ENCODE results near the gene METTL26.

The METTL26 gene
- total RNA-seq: 25.3 reads per million, percentile 52 among the genes with 10 or more reads in this experiment

DNA sequence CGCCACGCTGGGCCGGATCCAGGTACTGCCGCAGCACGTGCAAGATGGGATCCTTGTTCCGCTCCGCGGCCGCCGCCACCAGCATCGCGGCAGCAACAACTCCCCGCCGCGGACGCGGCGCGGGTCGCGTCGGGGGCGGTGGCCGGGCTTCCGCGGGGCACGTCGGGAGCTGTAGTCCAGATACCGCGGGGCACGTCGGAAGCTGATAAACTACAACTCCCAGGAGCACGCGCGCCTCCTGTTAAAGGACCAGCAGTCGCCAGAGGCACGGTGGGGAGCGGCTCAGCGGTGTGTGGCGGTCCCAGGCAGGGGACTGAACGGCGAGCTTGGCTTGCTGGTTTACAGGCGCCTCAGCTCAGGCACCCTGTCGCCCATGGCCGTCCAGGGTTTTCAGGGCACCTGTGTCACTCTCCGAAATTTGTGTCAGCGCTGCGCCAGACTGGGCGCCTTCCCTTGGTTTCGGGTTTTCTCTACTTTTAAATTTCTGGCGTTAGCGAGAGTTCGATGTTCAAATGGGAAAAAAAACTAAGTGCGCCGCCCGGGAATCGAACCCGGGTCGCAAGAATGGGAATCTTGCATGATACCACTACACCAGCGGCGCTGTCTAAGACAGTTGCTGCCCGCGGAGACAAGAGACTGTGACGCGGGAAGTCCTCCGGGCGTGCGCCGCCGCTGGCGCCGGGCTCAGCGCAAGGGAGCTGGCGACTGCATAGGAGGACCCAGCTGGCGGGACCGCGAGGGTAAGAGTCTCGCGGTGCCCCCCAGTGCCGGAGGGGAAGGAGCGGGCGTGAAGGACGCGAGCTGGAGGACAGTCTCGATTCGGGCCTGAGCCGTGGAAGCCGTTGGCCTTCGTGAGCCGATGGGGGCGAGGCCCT lies at the start of gene METTL26:
Gene METTL26 (minus strand): TSS at position 100 of the 875 bp plus-strand sequence. CDS start 15 bp downstream, at position 85.
- DNase-seq: peak; percentile 93

DNA sequence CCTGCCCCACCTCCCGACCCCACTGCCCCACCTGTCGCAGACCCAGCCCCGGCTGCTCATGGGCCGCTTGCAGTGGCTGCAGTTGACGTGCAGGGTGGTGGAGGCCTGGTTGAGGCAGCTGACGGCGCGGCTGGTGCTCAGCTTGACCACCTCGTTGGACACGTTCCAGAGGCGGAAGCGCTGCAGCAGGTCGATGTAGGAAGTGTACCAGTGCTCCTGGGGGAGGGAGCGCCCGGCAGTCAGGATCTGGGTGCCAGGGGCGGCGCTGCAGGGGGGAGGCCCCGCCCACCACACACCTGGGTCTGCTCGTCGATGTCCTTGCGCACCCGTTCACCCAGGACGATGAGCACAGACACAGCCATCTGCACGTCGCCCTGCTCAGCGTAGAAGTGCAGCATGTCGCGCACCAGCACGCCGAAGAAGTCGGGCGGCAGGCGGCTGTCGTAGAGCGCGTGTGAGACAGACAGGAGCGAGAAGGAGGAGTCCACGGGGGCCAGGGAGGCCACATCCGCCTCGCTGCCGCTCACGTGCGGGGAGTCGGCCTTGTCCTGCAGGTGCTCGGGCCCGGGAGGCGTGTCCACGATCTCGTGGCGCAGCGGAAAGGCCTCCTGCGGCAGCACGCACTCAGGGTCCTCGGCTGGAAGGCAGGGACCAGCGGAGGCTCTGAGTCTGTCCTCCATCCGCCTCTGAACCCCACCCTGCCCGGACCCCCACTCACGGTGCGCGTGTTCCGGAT lies 49.0 kb upstream of the METTL26 start:
- no peak for DNase-seq

DNA sequence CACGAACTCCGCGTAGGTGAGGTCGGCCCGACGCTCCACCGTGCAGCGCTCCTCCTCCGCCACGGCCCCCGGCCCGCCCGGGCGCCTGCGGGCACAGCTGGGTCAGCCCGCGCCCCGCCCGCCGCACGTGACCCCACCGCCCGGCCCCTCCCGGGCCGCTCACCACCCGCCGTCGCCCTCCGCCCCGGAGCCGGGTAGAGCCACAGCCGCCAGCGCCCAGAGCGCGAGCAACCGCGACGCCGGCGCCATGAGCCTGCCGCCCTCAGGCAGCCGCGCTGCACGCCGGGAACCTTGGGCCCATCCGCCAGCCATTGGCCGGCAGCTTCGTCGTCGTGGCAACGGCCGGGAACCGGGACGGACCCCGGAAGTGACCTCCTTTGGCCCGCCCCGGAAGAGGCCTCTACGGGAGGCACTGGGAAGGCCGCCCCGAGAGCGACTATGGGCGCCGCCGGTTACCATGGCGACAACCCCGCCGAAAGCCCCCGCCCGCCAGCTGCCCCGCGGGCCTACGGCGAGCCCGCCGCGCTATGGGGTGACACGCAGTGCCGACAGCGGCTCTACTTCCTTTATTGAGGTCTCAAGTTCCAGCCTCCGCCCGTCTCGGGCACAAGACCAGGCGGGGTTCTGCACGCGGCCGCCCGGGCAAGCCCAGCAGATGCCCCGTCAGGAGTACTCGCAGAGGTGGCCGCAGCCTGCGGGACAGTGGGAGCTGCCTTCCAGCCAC lies 48.1 kb upstream of the METTL26 start, which contains the start of gene JMJD8:
Gene JMJD8 (minus strand): TSS at position 264 of the 724 bp plus-strand sequence. CDS start 15 bp downstream, at position 249.
- peak; percentile 94 for DNase-seq

DNA sequence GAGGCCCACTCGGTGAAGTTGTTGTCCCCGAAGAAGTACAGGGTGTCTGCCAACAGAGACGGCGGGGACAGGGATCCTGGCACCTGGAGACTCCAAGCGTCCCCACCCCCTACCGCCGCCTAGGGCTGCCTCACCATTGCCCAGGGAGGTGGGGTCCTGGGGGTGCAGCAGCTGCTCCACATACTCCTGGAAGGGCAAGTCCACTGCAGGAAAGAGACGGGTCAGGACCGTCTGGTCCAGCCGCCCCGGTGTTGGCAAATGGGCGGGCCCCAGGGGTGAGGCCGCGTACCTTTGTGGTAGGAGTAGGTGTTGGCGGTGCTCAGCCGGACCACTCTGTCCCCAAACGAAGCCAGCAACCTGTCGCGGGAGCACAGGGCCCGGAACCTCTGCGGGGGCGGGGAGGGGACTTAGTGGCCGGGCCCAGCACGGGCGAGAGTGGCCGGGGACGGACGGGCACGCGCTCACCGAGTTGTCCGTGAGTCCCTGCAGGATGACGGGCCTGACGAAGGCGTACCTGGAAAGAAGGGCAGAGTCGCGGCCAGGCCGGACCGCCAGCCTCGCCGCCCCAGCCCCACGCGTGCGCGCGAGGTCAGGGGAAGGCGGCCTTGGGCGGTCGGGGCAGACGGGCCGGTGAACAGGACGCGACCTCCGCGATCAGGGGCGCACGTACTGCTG lies 47.4 kb upstream of the METTL26 start:
- DNase-seq: no peak

DNA sequence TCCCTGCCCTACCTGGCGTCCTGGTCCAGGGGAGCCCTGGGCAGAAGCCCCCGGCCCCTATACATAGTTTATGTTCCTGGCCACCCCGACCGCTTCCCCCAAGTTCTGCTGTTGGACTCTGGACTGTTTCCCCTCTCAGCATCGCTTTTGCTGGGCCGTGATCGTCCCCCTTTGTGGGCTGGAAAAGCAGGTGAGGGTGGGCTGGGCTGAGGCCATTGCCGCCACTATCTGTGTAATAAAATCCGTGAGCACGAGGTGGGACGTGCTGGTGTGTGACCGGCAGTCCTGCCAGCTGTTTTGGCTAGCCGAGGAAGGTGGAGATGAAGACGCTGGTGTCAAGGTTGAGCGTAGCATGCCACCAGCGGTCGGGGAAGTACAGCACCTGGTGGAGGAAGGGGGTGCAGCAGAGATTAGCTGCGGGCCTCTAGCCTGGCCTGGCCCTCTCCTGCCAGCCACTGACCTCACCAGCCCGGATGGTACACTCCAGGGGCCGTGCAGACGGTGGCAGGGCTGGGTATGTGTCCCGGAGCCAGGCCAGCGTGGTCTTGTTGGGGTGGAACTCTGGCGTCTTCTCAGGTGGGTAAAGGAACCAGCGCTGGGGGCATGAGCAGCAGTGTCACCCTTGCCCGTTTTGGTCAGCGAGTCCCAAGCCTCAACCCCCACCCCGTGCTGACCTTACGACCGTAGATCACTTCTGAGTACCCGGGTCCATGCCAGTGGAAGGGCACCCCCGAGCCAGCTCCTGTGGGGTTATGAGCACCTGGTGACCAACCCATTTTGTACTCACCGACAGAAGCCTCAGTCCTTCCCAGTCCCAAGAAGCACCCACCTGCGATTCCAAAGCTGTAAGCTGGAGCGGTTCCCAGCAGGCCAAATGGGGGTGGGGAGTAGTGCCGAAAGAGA lies 46.6 kb upstream of the METTL26 start:
- no peak for DNase-seq

DNA sequence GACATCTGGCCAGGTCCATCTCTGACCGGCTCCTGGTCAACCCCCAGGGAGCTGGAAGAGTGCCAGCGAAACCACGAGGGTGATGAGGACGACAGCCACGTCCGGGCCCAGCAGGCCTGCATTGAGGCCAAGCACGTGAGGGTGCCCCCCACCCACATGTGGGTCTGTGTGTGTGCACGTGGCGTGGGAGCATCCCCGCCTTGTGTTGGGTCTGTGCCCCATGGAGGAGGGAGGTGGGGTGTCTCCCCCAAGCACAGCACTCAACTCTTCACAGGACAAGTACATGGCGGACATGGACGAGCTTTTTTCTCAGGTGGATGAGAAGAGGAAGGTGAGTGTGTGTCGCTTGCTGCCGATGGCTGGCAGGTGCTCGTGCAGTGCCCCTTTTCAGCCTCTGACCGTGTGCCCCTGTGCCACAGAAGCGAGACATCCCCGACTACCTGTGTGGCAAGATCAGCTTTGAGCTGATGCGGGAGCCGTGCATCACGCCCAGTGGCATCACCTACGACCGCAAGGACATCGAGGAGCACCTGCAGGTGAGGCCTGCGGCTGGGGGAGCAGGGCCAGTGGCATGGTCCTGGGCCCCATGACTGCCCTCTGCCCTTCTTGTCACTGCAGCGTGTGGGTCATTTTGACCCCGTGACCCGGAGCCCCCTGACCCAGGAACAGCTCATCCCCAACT lies 45.8 kb upstream of the METTL26 start:
- DNase-seq: no peak

DNA sequence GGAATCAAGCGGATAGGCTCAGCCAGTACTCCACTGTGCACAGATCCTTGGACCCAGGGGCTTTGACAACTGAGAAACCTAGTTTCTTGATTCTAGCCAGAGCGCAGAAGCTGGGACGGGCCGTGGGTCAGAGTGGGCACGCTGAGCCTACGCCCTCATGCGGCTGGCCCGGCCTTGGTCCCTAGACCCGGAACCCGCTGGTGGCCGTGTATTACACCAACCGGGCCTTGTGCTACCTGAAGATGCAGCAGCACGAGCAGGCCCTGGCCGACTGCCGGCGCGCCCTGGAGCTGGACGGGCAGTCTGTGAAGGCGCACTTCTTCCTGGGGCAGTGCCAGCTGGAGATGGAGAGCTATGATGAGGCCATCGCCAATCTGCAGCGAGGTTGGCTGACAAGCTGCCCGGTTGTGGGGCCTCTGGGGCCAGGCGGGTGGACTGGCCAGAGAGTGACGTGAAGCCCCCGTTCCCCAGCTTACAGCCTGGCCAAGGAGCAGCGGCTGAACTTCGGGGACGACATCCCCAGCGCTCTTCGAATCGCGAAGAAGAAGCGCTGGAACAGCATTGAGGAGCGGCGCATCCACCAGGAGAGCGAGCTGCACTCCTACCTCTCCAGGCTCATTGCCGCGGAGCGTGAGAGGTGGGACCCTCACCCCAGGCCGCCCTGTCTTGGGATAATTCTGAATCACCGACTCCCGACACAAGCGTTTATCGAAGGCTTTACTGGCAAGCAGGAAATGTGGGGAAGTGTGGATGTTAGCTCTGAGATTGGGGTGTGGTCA lies 45.1 kb upstream of the METTL26 start:
- DNase-seq: no peak

DNA sequence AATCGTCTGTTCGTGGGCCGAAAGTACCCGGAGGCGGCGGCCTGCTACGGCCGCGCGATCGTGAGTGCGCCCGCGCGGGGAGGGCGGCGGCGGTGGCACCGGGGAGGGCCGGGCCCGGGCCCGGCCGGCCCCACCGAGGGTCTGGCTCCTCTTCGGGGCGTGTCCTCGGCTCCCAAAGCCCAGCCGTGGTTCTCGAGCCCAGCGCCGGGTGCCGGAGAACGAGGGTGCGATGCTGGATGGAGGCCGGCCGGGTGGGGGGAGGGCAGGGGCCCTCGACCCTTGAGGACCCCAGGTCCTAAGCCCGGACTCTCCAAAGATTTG lies 44.5 kb upstream of the METTL26 start:
- no peak for DNase-seq

DNA sequence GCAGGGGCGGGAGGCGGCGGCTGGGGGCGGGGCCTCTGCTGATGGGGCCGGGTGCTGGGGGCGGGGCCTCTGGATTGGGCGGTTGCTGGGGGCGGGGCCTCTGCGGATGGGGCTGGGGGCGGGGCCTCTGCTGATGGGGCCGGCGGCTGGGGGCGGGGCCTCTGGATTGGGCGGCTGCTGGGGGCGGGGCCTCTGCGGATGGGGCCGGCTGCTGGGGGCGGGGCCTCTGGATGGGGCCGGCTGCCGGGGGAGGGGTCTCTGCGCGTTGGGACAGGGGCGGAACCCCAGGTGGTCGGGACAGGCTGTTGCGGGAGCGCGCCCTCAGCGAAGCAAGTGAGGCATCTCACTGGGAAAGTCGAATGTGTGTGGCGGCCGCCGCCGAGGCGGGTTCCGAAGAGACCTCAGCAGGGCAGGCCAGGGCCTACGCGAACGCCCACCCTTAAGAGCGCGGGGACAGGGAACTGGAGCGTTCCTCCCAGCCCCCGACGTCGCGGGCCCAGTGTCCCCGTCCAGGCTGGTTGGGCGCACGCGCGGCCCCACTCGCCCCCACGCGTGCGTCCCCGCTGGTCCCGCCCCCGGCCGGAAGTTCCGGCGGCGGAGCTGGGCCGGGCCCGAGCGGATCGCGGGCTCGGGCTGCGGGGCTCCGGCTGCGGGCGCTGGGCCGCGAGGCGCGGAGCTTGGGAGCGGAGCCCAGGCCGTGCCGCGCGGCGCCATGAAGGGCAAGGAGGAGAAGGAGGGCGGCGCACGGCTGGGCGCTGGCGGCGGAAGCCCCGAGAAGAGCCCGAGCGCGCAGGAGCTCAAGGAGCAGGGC lies 43.9 kb upstream of the METTL26 start, which contains the start of gene STUB1:
Gene STUB1 (plus strand): TSS at position 597 of the 811 bp plus-strand sequence. CDS start 116 bp downstream, at position 713.
- DNase-seq: peak; percentile 84

DNA sequence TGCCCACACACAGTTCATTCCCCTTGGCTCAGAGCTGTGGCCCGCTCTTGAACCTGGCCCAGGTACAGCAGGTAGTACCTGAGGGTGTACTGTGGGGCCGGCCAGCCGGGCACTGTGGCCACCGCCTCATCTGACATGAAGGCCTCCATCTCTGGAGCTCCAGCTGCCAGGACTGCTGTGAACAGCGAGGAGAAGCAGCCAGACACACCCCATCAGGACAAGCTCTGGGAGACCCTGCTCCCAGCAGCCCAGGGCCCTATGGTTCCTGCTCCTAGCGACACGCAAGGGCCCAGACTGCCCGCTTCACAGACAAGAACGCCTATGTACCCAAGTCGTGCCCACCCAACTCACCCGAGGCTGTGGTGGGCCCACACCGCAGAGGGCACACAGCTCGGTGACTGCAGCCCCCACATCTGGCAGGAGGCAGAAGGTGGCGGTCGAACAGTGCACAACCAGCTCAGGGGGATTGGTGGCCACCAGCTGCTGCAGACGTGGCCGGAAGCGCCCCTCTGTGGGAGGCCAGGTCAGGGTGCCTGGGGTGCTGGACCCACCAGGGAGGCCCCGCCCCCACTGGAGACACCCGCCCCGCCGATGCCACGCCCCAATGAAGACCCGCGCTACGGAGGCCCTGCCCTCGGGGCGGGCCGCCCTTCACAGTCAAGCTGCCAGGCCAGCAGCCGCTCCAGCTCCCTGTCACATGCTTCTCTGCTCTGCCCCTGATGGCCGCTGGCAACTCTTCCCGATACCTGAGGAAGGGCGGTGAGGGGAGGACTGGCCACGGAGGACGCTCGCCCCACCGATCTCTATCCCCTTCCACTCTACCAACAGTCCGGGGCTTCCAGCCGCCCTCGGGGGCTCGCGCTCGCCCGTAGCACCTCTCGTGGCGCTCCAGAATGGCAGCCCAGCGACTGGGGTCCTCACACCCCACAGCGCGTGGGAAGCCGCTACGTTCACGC lies 43.0 kb upstream of the METTL26 start:
- peak; percentile 35 for DNase-seq

DNA sequence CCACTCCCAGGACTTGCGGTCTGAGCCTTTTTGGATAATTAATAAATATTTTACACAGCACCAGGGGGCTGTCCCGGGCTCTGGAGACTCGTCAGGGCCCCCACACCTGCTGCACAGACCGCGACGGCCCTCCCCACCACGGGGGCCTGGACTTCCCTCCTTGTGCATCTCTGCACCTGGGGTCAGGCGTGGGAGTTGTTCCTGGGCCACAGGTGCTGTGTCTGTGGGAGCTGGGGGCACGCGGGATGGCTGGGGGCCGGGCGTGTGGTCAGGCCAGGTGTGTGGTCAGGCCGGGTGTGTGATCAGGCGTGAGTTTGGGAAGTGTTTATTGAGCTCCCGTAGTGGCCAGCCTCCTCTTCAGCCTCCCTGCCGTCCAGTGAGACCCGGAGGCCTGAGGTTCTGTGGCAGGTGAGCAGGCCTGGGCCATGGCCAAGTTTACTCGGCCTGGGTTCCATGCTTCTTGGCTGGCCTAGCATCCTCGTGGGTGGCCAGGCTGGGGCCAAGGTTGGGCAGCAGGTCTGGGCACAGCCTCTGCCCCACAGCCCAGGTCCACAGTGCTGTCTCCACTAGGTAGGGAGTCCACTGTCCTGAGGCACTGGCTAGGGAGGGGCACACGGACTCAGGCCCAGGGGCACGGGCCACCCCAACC lies 42.2 kb upstream of the METTL26 start:
- DNase-seq: no peak

DNA sequence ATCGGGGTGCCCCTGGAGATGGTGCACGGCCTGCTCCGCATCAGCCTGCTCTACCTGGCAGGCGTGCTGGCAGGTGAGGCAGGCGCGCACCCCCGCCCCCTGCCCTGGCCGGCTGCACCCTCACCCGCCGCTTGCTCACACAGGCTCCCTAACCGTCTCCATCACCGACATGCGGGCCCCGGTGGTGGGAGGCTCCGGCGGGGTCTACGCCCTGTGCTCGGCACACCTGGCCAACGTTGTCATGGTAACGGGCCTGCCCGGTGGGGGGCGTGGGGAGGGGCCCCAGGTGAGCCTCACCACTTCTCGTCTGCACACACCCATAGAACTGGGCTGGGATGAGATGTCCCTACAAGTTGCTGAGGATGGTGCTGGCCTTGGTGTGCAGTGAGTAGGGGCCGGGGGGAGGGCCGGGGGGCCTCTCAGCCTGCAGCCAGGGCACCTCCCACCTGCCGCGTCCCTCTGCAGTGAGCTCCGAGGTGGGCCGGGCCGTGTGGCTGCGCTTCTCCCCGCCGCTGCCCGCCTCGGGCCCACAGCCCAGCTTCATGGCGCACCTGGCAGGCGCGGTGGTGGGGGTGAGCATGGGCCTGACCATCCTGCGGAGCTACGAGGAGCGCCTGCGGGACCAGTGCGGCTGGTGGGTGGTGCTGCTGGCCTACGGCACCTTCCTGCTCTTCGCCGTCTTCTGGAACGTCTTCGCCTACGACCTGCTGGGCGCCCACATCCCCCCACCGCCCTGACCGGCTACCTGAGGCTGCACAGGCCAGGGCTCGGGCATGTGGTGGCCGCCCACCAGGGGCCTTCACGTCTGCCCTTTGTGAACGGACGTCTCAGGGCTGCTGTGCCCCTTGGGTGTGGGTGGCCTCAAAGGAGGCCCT lies 41.4 kb upstream of the METTL26 start:
- DNase-seq: no peak

DNA sequence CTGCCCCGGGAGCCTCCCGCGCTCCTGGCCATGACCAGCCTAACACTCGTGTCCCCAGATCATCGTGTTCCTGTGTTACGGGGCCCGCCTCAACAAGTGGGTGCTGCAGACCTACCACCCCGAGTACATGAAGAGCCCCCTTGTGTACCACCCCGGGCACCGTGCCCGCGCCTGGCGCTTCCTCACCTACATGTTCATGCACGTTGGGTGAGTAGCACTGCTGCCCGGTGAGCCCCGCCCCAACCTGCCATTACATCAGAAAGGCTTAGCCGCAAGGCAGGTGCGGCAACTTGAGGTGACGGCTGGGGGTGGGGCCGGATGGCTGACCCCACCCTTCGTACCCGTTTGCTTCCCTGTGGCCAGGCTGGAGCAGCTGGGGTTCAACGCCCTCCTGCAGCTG lies 40.8 kb upstream of the METTL26 start:
- DNase-seq: no peak

DNA sequence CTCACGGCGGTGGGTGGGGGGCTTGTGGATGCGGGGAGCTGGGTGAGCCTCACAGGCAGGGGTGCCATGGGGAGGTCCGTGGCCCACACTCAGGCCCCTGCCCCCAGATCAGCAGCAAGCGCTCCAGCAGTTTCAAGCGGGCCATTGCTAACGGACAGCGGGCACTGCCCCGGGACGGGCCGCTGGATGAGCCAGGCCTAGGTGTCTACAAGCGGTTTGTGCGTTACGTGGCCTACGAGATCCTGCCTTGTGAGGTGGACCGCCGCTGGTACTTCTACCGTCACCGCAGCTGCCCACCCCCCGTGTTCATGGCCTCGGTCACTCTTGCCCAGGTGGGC lies 40.4 kb upstream of the METTL26 start:
- no peak for DNase-seq

DNA sequence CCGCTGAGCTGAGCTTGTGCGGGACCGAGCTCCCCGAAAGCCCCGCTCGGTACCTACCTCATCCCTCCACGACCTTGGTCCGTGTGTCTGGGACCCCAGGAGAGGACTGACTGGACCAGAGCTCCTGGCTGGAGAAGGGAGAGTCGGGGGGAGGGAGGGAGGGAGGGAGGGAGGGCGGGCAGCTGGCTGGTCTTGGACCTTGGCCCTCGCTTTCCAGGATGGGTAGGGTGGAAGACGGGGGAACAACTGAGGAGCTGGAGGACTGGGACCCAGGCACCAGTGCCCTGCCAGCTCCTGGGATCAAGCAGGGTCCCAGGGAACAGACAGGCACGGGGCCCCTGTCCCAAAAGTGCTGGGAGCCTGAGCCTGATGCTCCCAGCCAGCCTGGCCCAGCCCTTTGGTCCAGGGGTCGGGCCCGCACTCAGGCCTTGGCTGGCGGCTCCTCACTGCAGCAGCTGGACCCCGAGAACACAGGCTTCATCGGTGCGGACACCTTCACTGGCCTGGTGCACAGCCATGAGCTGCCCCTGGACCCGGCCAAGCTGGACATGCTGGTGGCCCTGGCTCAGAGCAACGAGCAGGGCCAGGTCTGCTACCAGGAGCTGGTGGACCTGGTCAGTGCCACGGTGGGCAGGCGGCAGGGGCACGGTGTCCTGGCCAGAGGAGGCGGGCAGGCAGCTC lies 39.9 kb upstream of the METTL26 start:
- no peak for DNase-seq

All from effector CD4-positive, alpha-beta T cell (primary cell).